GM18868 (cell line): ENCODE data around the gene CACNG7.

Experiments
- ATAC-seq: cut with Tn5 transposase; IDR thresholded peaks from one replicate; pipeline ENCODE4 v1.9.1; 2021; ENCODE audit warnings: mild to moderate bottlenecking, moderate library complexity; ENCODE audit not compliant: unreplicated experiment

CACNG7 gene

GRCh38 chr19:53878776-53879139 lies 30.3 kb upstream of the CACNG7 start:
- ATAC-seq: no peak

GRCh38 chr19:53879140-53880081 lies 29.7 kb upstream of the CACNG7 start:
- peak; percentile 87 for ATAC-seq

GRCh38 chr19:53880711-53881481 lies 28.2 kb upstream of the CACNG7 start:
- no peak for ATAC-seq

GRCh38 chr19:53881482-53882390 lies 27.3 kb upstream of the CACNG7 start, which contains the start of gene PRKCG:
TSS of gene PRKCG (plus strand) at chr19:53882197. CDS start at chr19:53882495, 298 bp downstream.
- ATAC-seq: no peak

GRCh38 chr19:53882391-53883050 lies 26.6 kb upstream of the CACNG7 start:
- no peak for ATAC-seq

GRCh38 chr19:53883231-53883661 lies 25.8 kb upstream of the CACNG7 start:
- no peak for ATAC-seq

- ATAC-seq: no peak
Observed at GRCh38 chr19:53883741-53884140, 25.3 kb upstream of the CACNG7 start.

GRCh38 chr19:53884256-53884655 lies 24.8 kb upstream of the CACNG7 start:
- ATAC-seq: no peak

GRCh38 chr19:53885036-53885435 lies 24.0 kb upstream of the CACNG7 start:
- ATAC-seq: no peak

- no peak for ATAC-seq
Observed at GRCh38 chr19:53892301-53892980, 16.6 kb upstream of the CACNG7 start.

- ATAC-seq: no peak
Observed at GRCh38 chr19:53892981-53893325, 16.1 kb upstream of the CACNG7 start.

GRCh38 chr19:53894707-53895106 lies 14.4 kb upstream of the CACNG7 start:
- no peak for ATAC-seq

GRCh38 chr19:53896682-53897081 lies 12.4 kb upstream of the CACNG7 start:
- ATAC-seq: no peak

- ATAC-seq: no peak
Observed at GRCh38 chr19:53897459-53897858, 11.6 kb upstream of the CACNG7 start.

GRCh38 chr19:53898166-53898565 lies 10.9 kb upstream of the CACNG7 start:
- ATAC-seq: no peak

- ATAC-seq: no peak
Observed at GRCh38 chr19:53898636-53899341, 10.3 kb upstream of the CACNG7 start.

GRCh38 chr19:53900191-53900860 lies 8.8 kb upstream of the CACNG7 start:
- no peak for ATAC-seq

GRCh38 chr19:53903055-53903680 lies 5.9 kb upstream of the CACNG7 start:
- no peak for ATAC-seq
